ENCODE data around the gene PSMG3. TPM values are rescaled to one million over a fixed set of nuclear protein-coding genes. Genes with fewer than 3 reads are reported as not detected.

Gene PSMG3
- total and polyA plus RNA-seq, 2 experiments from 2014 or later = 28.3 to 84.8 TPM

- TF ChIP-seq CTCF (conservative IDR thresholded peaks at IDR 0.05; ENCODE audit: low read depth in 2 of 2) (no peak), CREB1 (CRISPR knock-in tag; IDR thresholded peaks at IDR 0.05; ENCODE audit: low read depth) (no peak)
These were observed 36.1 kb downstream of the PSMG3 start (continued) for GRCh38 chr7:1533547-1534329.

GRCh38 chr7:1533255-1533546, 36.6 kb downstream of the PSMG3 start:
- Mint-ChIP-seq H3K27me3 (ENCODE audit: insufficient read depth, low read depth, poor library complexity) (peaks cover 30% of the 10 kb centered on the region), H3K4me3 (no peak overlapping the region), H3K27ac (0 out of 2 replicates have a peak overlapping the region, but pooled peaks have one; percentile 48), H3K9me3 (no peaks in the 10 kb centered on the region), H3K36me3 (ENCODE audit: low read depth) (peaks cover 3% of the 10 kb centered on the region; the same call in 1 of the 3 replicates), H3K4me1 (peaks cover 39% of the 10 kb centered on the region)
- Histone ChIP-seq H3K79me2 (replicated peaks; ENCODE audit: insufficient read depth) (peaks cover 67% of the 10 kb centered on the region), H2AFZ (no peak overlapping the region), H3K4me3 (no peak overlapping the region), H3K27ac (ENCODE audit: low read depth) (no peak overlapping the region), H3K4me2 (no peak overlapping the region), H4K20me1 (replicated peaks; ENCODE audit: insufficient read depth) (peaks cover 3% of the 10 kb centered on the region; the same call in 1 of the 2 replicates), H3K9me2 (ENCODE audit: insufficient read depth) (no peaks in the 10 kb centered on the region), H3F3A (replicated peaks; ENCODE audit: low read depth) (0 out of 2 replicates have a peak, but pooled peaks cover 11% of the 10 kb centered on the region), H3K4me1 (ENCODE audit: insufficient read depth) (peaks cover 20% of the 10 kb centered on the region), H3K27me3 (ENCODE audit: insufficient read depth) (no peaks in the 10 kb centered on the region), H3K36me3 (ENCODE audit: insufficient read depth) (no peaks in the 10 kb centered on the region)
- ATAC-seq (no peak), DNase-seq (ENCODE audit: low spot score) (no peak)
- no peak for TF ChIP-seq STAT1 (IDR thresholded peaks at IDR 0.05; ENCODE audit: unreplicated experiment)
- no peak for TF ChIP-seq ZNF462 (CRISPR knock-in tag; IDR thresholded peaks at IDR 0.05)
- no peak for TF ChIP-seq ZNF114 (CRISPR knock-in tag; IDR thresholded peaks at IDR 0.05)
- no peak for TF ChIP-seq JUNB (IDR thresholded peaks at IDR 0.05; ENCODE audit: unreplicated experiment)
- TF ChIP-seq EZH2 (IDR thresholded peaks at IDR 0.05; ENCODE audit: low read depth, unreplicated experiment) = no peak
- TF ChIP-seq ETS1 (IDR thresholded peaks at IDR 0.05) = no peak
- no peak for TF ChIP-seq CTCF (conservative IDR thresholded peaks at IDR 0.05; ENCODE audit: low read depth in 2 of 2)
